ENCODE data around the gene CDA. TPM values are rescaled to one million over a fixed set of nuclear protein-coding genes. Genes with fewer than 3 reads are reported as not detected.

Gene CDA
- polyA plus RNA-seq, 1 of the 3 experiments (the other 2 are of a cell fraction): 0.12 TPM

GRCh38 chr1:20665726-20666125 lies 76.8 kb downstream of the CDA start:
- Histone ChIP-seq H3K4me2 (no peak overlapping the region), H4K20me1 (ENCODE audit: insufficient read depth) (no peaks in the 10 kb centered on the region), H3K9me3 (no peaks in the 10 kb centered on the region), H3K9ac (no peak overlapping the region), H3K4me3 (ENCODE audit: low read depth in 2 of 2, low read length in 1 of 2) (no peak overlapping the region), H3F3A (replicated peaks; ENCODE audit: insufficient read depth) (no peaks in the 10 kb centered on the region), H3K27ac (ENCODE audit: low read depth in 2 of 2, low read length in 1 of 2) (no peak overlapping the region), H2AFZ (ENCODE audit: low read depth) (no peak overlapping the region), H3K79me2 (ENCODE audit: insufficient read depth) (peaks cover 5% of the 10 kb centered on the region), H3K9me2 (no peaks in the 10 kb centered on the region), H3K27me3 (ENCODE audit: insufficient read depth) (no peaks in the 10 kb centered on the region), H3K4me1 (ENCODE audit: control insufficient read depth in 1 of 2, insufficient read depth in 2 of 2, low read depth in 1 of 2, low read length in 1 of 2) (peaks cover 0 to 7% of the 10 kb centered on the region in 2 experiments; a peak in 1 of 4 replicates), H3K36me3 (replicated peaks in 1 of 2; ENCODE audit: control insufficient read depth in 1 of 2, insufficient read depth in 2 of 2, low read length in 1 of 2) (no peaks in the 10 kb centered on the region)
- WGBS (ENCODE audit: low lambda C conversion rate): 87% methylated on average over 8 of the region's 12 CpGs
- POLR2A ChIA-PET: no interaction called here
- CTCF ChIA-PET: interaction anchor here (1.2 kb wide), 1 partner anchor 33 kb away, joined by 3 read pairs; the partner anchor contains the start of gene PINK1
- no peak for DNase-seq
- TF ChIP-seq NRF1 (IDR thresholded peaks at IDR 0.05; ENCODE audit: low read depth, low read length) (no peak), MAX (IDR thresholded peaks at IDR 0.05; ENCODE audit: low read depth) (no peak), TAF1 (IDR thresholded peaks at IDR 0.05; ENCODE audit: borderline replicate concordance, low read depth, low read length) (no peak), ZBTB33 (IDR thresholded peaks at IDR 0.05; ENCODE audit: borderline replicate concordance, low read depth) (no peak), IRF3 (IDR thresholded peaks at IDR 0.05; ENCODE audit: low read depth, low read length) (no peak), POLR2AphosphoS5 (IDR thresholded peaks at IDR 0.05; ENCODE audit: low read depth, low read length) (no peak), RAD21 (IDR thresholded peaks at IDR 0.05; ENCODE audit: low read length) (no peak), GATA2 (CRISPR knock-in tag; IDR thresholded peaks at IDR 0.05) (no peak), TEAD4 (IDR thresholded peaks at IDR 0.05; ENCODE audit: borderline replicate concordance, insufficient read depth) (no peak)

- Histone ChIP-seq H3K4me2 (no peak overlapping the region), H3K27ac (ENCODE audit: low read depth in 2 of 2, low read length in 1 of 2) (no peak overlapping the region), H3K79me2 (ENCODE audit: insufficient read depth) (peaks cover under 1% of the 10 kb centered on the region; the same call in 1 of the 2 replicates), H3K9ac (no peak overlapping the region), H3K4me3 (ENCODE audit: low read depth in 2 of 2, low read length in 1 of 2) (no peak overlapping the region), H3K9me2 (no peaks in the 10 kb centered on the region), H3F3A (replicated peaks; ENCODE audit: insufficient read depth) (no peaks in the 10 kb centered on the region), H2AFZ (ENCODE audit: low read depth) (no peak overlapping the region), H3K36me3 (replicated peaks in 1 of 2; ENCODE audit: control insufficient read depth in 1 of 2, insufficient read depth in 2 of 2, low read length in 1 of 2) (no peaks in the 10 kb centered on the region), H3K4me1 (ENCODE audit: control insufficient read depth in 1 of 2, insufficient read depth in 2 of 2, low read depth in 1 of 2, low read length in 1 of 2) (peaks cover 0 to 7% of the 10 kb centered on the region in 2 experiments; a peak in 1 of 4 replicates), H3K9me3 (no peaks in the 10 kb centered on the region), H3K27me3 (ENCODE audit: insufficient read depth) (no peaks in the 10 kb centered on the region), H4K20me1 (ENCODE audit: insufficient read depth) (no peaks in the 10 kb centered on the region)
- DNase-seq: no peak
- ChIA-PET POLR2A (no interaction called here), CTCF (interaction anchor here (0.7 to 1.2 kb wide), 2 partner anchors 31 to 33 kb away, joined by 3 read pairs; partner anchors contain the start of gene PINK1)
- 94% methylated on average over 10 of the region's 16 CpGs for WGBS (ENCODE audit: low lambda C conversion rate)
- TF ChIP-seq NFIC (IDR thresholded peaks at IDR 0.05; ENCODE audit: borderline replicate concordance) (no peak), ZBTB33 (IDR thresholded peaks at IDR 0.05; ENCODE audit: borderline replicate concordance, low read depth) (no peak), MAX (IDR thresholded peaks at IDR 0.05; ENCODE audit: low read depth) (no peak), REST (IDR thresholded peaks at IDR 0.05; ENCODE audit: low read depth, low read length) (no peak), POLR2AphosphoS5 (IDR thresholded peaks at IDR 0.05; ENCODE audit: low read depth, low read length) (no peak)
Measured at GRCh38 chr1:20666146-20666545, 77.2 kb downstream of the CDA start.
